ENCODE measurements around the gene RPS14. TPM values are rescaled to one million over a fixed set of nuclear protein-coding genes. Genes with fewer than 3 reads are reported as not detected.

RPS14 gene
- total and polyA plus RNA-seq, 10 of the 15 experiments (the other 5 are each of a cell fraction or from before 2014, with no cell fraction given), result 2,295 to 4,047 (median 2,787) TPM

DNA sequence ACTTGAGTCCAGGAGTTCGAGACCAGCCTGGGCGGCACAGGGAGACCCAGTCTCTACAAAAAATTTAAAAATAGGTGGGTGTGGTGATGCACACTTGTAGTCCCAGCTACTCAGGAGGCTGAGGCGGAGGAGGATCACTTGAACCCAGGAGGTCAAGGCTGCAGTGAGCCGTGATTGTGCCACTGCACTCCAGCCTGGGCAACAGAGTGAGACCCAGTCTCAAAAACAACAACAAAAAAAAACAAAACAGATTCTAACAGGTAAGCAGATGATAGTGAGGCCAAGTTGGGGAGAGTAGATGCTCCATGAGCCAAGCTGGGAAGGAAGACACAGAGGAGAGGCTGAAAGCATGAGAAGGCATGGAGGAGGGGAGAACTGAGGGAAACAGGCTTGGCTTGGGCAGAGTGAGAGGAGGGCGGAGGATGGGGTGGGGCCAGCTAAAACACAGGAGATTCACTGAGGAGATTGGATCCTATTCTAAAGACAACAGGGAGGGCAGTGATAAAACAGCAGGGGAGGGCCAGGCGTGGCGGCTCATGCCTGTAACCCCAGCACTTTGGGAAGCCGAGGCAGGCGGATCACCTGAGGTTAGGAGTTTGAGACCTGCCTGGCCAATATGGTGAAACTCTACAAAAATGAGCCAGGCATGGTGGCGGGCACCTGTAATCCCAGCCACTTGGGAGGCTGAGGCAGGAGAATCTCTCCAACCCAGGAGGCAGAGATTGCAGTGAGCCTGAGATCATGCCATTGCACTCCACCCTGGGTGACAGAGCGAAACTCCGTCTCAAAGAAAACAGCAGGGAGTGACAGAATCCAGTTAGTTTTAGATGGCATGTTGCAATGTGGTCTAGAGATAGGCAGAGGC is 8.4 kb downstream of the RPS14 start:
- ChIA-PET SMC1A (ENCODE audit: uncharacterized antibody, unreplicated experiment) (no interaction called here), CTCF (interaction anchor here (1.1 to 10.6 kb wide), 3 partner anchors 40 to 43 kb away, joined by 3 to 274 read pairs (median 6); no protein-coding TSS in a partner anchor), RAD21 (ENCODE audit: unreplicated experiment) (no interaction called here), POLR2A (interaction anchor here (0.5 kb wide), 1 partner anchor 151 kb away, joined by 5 read pairs; no protein-coding TSS in a partner anchor)
- 92% methylated on average over 12 of the region's 12 CpGs for WGBS (ENCODE audit: insufficient coverage, insufficient replicate concordance, low lambda C conversion rate, missing lambda C conversion rate)
- no peaks in the 10 kb centered on the region for H3K27me3 ChIP-seq (replicated peaks in 1 of 2; ENCODE audit: control insufficient read depth in 2 of 2, insufficient read depth in 2 of 2, low read length in 1 of 2)
- no peaks in the 10 kb centered on the region for H3K9me3 ChIP-seq (replicated peaks; ENCODE audit: control insufficient read depth, insufficient read depth, low read length)
- H3K4me3 ChIP-seq, result no peak overlapping the region
- DNase-seq (ENCODE audit: low read depth, low spot score) (no peak), FAIRE-seq (no peak), ATAC-seq (no peak)
- H3K9ac ChIP-seq (ENCODE audit: control insufficient read depth, insufficient read depth, low read length), result no peak overlapping the region
- intact Hi-C loops (cut with micrococcal nuclease; ENCODE audit: unreplicated experiment) (no loop called here), in situ Hi-C loops (cut with MboI) (no loop called here)
- TF ChIP-seq RUNX3 (IDR thresholded peaks at IDR 0.05; ENCODE audit: low read length) (no peak), ZNF24 (IDR thresholded peaks at IDR 0.05) (no peak), LARP7 (IDR thresholded peaks at IDR 0.05) (no peak), SMAD5 (IDR thresholded peaks at IDR 0.05; ENCODE audit: low read depth) (no peak), CEBPZ (IDR thresholded peaks at IDR 0.05; ENCODE audit: low read depth, low read length) (no peak)
- TF ChIP-seq, protein P1, sequence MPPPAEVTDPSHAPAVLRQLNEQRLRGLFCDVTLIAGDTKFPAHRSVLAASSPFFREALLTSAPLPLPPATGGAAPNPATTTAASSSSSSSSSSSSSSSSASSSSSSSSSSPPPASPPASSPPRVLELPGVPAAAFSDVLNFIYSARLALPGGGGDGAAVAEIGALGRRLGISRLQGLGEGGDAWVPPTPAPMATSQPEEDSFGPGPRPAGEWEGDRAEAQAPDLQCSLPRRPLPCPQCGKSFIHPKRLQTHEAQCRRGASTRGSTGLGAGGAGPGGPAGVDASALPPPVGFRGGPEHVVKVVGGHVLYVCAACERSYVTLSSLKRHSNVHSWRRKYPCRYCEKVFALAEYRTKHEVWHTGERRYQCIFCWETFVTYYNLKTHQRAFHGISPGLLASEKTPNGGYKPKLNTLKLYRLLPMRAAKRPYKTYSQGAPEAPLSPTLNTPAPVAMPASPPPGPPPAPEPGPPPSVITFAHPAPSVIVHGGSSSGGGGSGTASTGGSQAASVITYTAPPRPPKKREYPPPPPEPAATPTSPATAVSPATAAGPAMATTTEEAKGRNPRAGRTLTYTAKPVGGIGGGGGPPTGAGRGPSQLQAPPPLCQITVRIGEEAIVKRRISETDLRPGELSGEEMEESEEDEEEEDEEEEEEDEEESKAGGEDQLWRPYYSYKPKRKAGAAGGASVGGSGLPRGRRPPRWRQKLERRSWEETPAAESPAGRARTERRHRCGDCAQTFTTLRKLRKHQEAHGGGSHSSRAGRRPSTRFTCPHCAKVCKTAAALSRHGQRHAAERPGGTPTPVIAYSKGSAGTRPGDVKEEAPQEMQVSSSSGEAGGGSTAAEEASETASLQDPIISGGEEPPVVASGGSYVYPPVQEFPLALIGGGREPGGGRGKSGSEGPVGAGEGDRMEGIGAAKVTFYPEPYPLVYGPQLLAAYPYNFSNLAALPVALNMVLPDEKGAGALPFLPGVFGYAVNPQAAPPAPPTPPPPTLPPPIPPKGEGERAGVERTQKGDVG (CRISPR knock-in tag; IDR thresholded peaks at IDR 0.05), result no peak
- H3K79me2 ChIP-seq (ENCODE audit: control insufficient read depth, insufficient read depth, low read length), result peaks cover 7% of the 10 kb centered on the region
- no peaks in the 10 kb centered on the region; the same call in 1 of the 2 replicates for H4K20me1 ChIP-seq (ENCODE audit: control insufficient read depth, insufficient read depth)
- peaks cover 4% of the 10 kb centered on the region for H3K4me1 ChIP-seq (ENCODE audit: control insufficient read depth, insufficient read depth, low read length)
- H3K4me2 ChIP-seq (ENCODE audit: control insufficient read depth, insufficient read depth), result no peak overlapping the region
- no peak overlapping the region for H3K27ac ChIP-seq (ENCODE audit: control insufficient read depth, insufficient read depth)
- H3K36me3 ChIP-seq (ENCODE audit: control insufficient read depth in 2 of 2, insufficient read depth in 2 of 2, low read length in 1 of 2), result peaks cover 21 to 27% of the 10 kb centered on the region in 2 experiments
- no peak overlapping the region for H2AFZ ChIP-seq (ENCODE audit: control insufficient read depth, low read depth, low read length)
- no TSS peak for BruUV-seq (replicated peaks)

All from GM12878 (cell line).